Central memory CD4-positive, alpha-beta T cell (primary cell): ENCODE measurements around the gene RNF103.

Experiments used
- DNase-seq: peaks from one replicate; pipeline ENCODE4 v3.0.0; 2022

The RNF103 gene

GRCh38 chr2:86563650-86564061 lies 60.0 kb downstream of the RNF103 start:
- no peak for DNase-seq

- DNase-seq = peak; percentile 97
Measured at GRCh38 chr2:86562922-86563649, 60.6 kb downstream of the RNF103 start, which contains the start of gene CHMP3. Gene CHMP3, minus strand, starts transcription at chr2:86563443. Its CDS starts 95 bp downstream, at chr2:86563348.

GRCh38 chr2:86562485-86562921 lies 61.2 kb downstream of the RNF103 start:
- no peak for DNase-seq

GRCh38 chr2:86557836-86558235 lies 65.8 kb downstream of the RNF103 start:
- no peak for DNase-seq

- no peak for DNase-seq
Measured at GRCh38 chr2:86556508-86556907, 67.2 kb downstream of the RNF103 start.
